ENCODE results near the gene HSD17B2.

The HSD17B2 gene

DNA sequence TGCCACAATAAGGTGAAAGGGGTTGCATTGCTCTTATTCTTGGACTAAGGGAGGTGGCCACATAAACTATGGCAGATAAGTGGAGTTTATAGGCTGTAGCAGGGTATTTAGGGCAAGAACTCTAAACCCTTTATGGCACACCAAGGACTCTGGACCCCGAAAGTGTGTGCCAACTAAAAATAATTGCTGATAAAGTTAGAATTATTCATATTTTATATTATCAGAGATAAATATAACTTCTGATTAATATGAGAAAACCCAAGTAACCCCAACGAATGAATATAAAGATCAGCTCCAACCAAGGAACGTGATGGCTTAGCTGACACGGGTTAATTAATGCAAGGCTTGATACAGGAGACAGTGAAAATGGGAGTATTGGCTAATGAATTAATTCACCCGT lies 15.0 kb upstream of the HSD17B2 start:
- no peak for TF ChIP-seq GABPA (IDR thresholded peaks at IDR 0.05; ENCODE audit: low read depth)
- TF ChIP-seq, protein P1, sequence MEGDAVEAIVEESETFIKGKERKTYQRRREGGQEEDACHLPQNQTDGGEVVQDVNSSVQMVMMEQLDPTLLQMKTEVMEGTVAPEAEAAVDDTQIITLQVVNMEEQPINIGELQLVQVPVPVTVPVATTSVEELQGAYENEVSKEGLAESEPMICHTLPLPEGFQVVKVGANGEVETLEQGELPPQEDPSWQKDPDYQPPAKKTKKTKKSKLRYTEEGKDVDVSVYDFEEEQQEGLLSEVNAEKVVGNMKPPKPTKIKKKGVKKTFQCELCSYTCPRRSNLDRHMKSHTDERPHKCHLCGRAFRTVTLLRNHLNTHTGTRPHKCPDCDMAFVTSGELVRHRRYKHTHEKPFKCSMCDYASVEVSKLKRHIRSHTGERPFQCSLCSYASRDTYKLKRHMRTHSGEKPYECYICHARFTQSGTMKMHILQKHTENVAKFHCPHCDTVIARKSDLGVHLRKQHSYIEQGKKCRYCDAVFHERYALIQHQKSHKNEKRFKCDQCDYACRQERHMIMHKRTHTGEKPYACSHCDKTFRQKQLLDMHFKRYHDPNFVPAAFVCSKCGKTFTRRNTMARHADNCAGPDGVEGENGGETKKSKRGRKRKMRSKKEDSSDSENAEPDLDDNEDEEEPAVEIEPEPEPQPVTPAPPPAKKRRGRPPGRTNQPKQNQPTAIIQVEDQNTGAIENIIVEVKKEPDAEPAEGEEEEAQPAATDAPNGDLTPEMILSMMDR (IDR thresholded peaks at IDR 0.05; ENCODE audit: insufficient read depth, low read length): no peak
- TF ChIP-seq POLR2AphosphoS5 (IDR thresholded peaks at IDR 0.05; ENCODE audit: low read depth): no peak
- no peak for TF ChIP-seq SPI1 (IDR thresholded peaks at IDR 0.05; ENCODE audit: borderline replicate concordance, low read depth)
- no peak for TF ChIP-seq REST (IDR thresholded peaks at IDR 0.05; ENCODE audit: insufficient replicate concordance, low read depth)
- no peak overlapping the region for H3K27ac ChIP-seq (replicated peaks)
- DNase-seq (ENCODE audit: low read depth in 1 of 2, low spot score in 1 of 2): no peak
- no peak overlapping the region for H3K4me3 ChIP-seq (replicated peaks; ENCODE audit: insufficient read depth, low read length)
- H3K27me3 ChIP-seq (ENCODE audit: insufficient read depth, poor library complexity, severe bottlenecking): peaks cover 10% of the 10 kb centered on the region

DNA sequence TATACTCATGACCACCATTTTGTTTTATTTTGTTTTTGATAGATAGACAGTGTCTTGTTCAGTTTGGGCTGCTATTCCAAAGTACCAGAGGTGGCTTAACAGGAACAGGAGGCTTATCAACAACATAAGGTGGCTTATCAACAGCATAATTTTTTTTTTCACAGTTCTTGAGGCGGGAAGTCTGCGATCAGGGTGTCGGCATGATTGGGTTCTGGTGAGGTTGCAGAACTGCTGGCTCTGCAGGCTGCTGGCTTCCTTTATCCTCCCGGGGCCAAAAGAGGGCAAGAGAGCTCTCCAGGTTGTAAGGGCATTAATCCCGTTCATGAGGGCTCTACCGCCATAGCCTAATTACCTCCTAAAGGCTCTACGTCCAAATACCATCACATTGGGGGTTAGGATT lies 11.8 kb upstream of the HSD17B2 start:
- H3K27me3 ChIP-seq (ENCODE audit: insufficient read depth, poor library complexity, severe bottlenecking): peaks cover 11% of the 10 kb centered on the region
- DNase-seq (ENCODE audit: low read depth in 1 of 2, low spot score in 1 of 2): no peak
- H3K27ac ChIP-seq (replicated peaks): no peak overlapping the region
- no peak overlapping the region for H3K4me3 ChIP-seq (replicated peaks; ENCODE audit: insufficient read depth, low read length)
- TF ChIP-seq, protein P1 (IDR thresholded peaks at IDR 0.05; ENCODE audit: insufficient read depth, low read length): no peak
- TF ChIP-seq SPI1 (IDR thresholded peaks at IDR 0.05; ENCODE audit: borderline replicate concordance, low read depth) (no peak), REST (IDR thresholded peaks at IDR 0.05; ENCODE audit: insufficient replicate concordance, low read depth) (no peak), POLR2AphosphoS5 (IDR thresholded peaks at IDR 0.05; ENCODE audit: low read depth) (no peak), GABPA (IDR thresholded peaks at IDR 0.05; ENCODE audit: low read depth) (no peak)

- no peak for DNase-seq (ENCODE audit: low read depth in 1 of 2, low spot score in 1 of 2)
- TF ChIP-seq, protein P1 (IDR thresholded peaks at IDR 0.05; ENCODE audit: insufficient read depth, low read length): no peak
- no peak for TF ChIP-seq POLR2AphosphoS5 (IDR thresholded peaks at IDR 0.05; ENCODE audit: low read depth)
- TF ChIP-seq SPI1 (IDR thresholded peaks at IDR 0.05; ENCODE audit: borderline replicate concordance, low read depth): no peak
- TF ChIP-seq GABPA (IDR thresholded peaks at IDR 0.05; ENCODE audit: low read depth): no peak
- TF ChIP-seq REST (IDR thresholded peaks at IDR 0.05; ENCODE audit: insufficient replicate concordance, low read depth): no peak
- Histone ChIP-seq H3K27me3 (ENCODE audit: insufficient read depth, poor library complexity, severe bottlenecking) (peaks cover 8% of the 10 kb centered on the region), H3K4me3 (replicated peaks; ENCODE audit: insufficient read depth, low read length) (no peak overlapping the region), H3K27ac (replicated peaks) (no peak overlapping the region)
Observed at GRCh38 chr16:82024316-82024715, 10.7 kb upstream of the HSD17B2 start.
